ENCODE results near the gene IQGAP2. TPM values are rescaled to one million over a fixed set of nuclear protein-coding genes. Genes with fewer than 3 reads are reported as not detected.

Gene IQGAP2
- total RNA-seq, 1 experiment from 2014 or later: 0.59 TPM

DNA sequence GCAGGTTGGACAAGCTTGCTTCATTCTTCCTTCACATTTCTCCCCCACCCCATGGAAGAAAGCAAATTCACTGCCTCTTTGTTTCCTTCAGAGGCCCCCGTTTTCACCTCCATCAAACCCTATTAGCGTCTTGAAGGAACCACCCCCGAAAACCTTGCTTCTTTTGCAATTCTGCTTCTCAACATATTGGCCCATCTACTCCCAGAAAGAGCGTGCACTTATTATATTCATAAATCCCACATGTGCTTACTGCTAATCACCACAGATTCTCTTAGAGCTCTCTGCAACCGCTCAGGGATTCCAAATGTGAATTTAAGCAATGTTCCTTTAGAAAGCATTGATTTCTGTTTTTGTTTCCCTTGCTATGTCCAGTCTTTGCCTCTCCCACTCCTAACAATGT is 219.0 kb downstream of the IQGAP2 start:
- Histone ChIP-seq H3K27me3 (ENCODE audit: control insufficient read depth, insufficient read depth, low read length) (no peaks in the 10 kb centered on the region), H3K27ac (ENCODE audit: low read length) (no peak overlapping the region), H3K4me1 (ENCODE audit: control insufficient read depth, insufficient read depth, low read length) (peaks cover 6% of the 10 kb centered on the region), H3K36me3 (ENCODE audit: control insufficient read depth, insufficient read depth, low read length) (no peaks in the 10 kb centered on the region), H3K4me3 (ENCODE audit: low read depth in 2 of 2, low read length in 2 of 2) (peak overlapping the region in 1 of 2 experiments; percentile 18; a peak in 1 of 4 replicates), H3K9me3 (ENCODE audit: control insufficient read depth, insufficient read depth, low read depth, low read length) (no peaks in the 10 kb centered on the region)
- DNase-seq (ENCODE audit: low read depth, low spot score) (no peak), ATAC-seq (no peak)
- intact Hi-C loops (cut with micrococcal nuclease; ENCODE audit: unreplicated experiment) (no loop called here), in situ Hi-C loops (cut with HindIII; ENCODE audit: low pct_unique_long_range_greater_than_20kb, low sequenced_read_pairs) (no loop called here)
- no TSS peak for BruUV-seq (replicated peaks)
- TF ChIP-seq CTCF (IDR thresholded peaks at IDR 0.05): no peak
- TF ChIP-seq TCF7L2 (IDR thresholded peaks at IDR 0.05; ENCODE audit: low read depth, low read length): no peak
- TF ChIP-seq POLR2AphosphoS5 (IDR thresholded peaks at IDR 0.05; ENCODE audit: low read depth, low read length): no peak
- no peak for TF ChIP-seq REST (IDR thresholded peaks at IDR 0.05; ENCODE audit: insufficient read depth in 1 of 2, low read depth in 2 of 2, low read length in 1 of 2)
- no peak for TF ChIP-seq SIN3A (IDR thresholded peaks at IDR 0.05; ENCODE audit: borderline replicate concordance, insufficient read depth, low read depth, low read length)
- POLR2A ChIA-PET: no interaction called here
- CTCF ChIA-PET: no interaction called here

DNA sequence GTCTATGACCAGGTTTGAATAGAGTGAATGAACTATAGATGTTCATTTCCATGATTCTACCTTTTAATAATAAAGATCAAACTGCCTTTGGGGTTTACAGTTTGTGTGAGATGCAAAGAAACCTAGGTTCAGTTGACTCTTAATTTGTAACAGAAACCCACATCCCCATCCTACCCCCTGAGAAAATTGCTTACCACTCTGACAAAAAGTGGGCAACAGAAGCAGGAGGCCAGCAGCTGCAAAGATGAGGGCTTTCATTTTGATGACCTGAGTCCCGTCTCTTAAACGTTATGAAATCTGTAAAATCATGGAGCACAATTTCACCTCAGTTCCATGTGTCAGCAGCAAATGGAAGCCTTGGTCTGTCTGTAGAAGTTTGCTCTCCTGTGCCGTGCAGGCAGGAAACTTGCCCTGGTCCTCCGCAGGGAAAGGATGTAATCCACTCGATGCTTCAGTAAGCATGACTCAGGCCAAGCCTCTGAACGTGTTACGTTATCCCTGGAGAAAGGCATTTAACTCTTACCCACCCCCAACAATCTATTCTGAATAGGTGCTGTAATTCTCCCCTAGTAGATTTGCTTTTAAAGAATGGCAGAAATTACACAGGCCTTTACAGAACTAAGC is 220.0 kb downstream of the IQGAP2 start, which contains the start of gene F2RL2:
F2RL2 (minus strand) TSS at position 431 of the 624 bp plus-strand sequence; CDS start at position 258, 173 bp downstream.
- CTCF ChIA-PET: no interaction called here
- POLR2A ChIA-PET: no interaction called here

More for the DNA sequence above, 220.0 kb downstream of the IQGAP2 start, which contains the start of gene F2RL2:
- TF ChIP-seq SIN3A (IDR thresholded peaks at IDR 0.05; ENCODE audit: borderline replicate concordance, insufficient read depth, low read depth, low read length) (no peak), POLR2AphosphoS5 (IDR thresholded peaks at IDR 0.05; ENCODE audit: low read depth, low read length) (no peak), TCF7L2 (IDR thresholded peaks at IDR 0.05; ENCODE audit: low read depth, low read length) (no peak), REST (IDR thresholded peaks at IDR 0.05; ENCODE audit: insufficient read depth in 1 of 2, low read depth in 2 of 2, low read length in 1 of 2) (no peak), CTCF (IDR thresholded peaks at IDR 0.05) (no peak)
- Histone ChIP-seq H3K27me3 (ENCODE audit: control insufficient read depth, insufficient read depth, low read length) (no peaks in the 10 kb centered on the region), H3K36me3 (ENCODE audit: control insufficient read depth, insufficient read depth, low read length) (no peaks in the 10 kb centered on the region), H3K9me3 (ENCODE audit: control insufficient read depth, insufficient read depth, low read depth, low read length) (no peaks in the 10 kb centered on the region), H3K27ac (ENCODE audit: low read length) (0 out of 2 replicates have a peak within 1 kb of the TSS, but pooled peaks have one; percentile 26), H3K4me1 (ENCODE audit: control insufficient read depth, insufficient read depth, low read length) (peaks cover 6% of the 10 kb centered on the region), H3K4me3 (ENCODE audit: low read depth in 2 of 2, low read length in 2 of 2) (peak within 1 kb of the TSS; percentile 9 to 18; a peak in 2 of 4 replicates)
- no TSS peak for BruUV-seq (replicated peaks)
- peak; percentile 93 for ATAC-seq
- in situ Hi-C loops (cut with HindIII; ENCODE audit: low pct_unique_long_range_greater_than_20kb, low sequenced_read_pairs) (no loop called here), intact Hi-C loops (cut with micrococcal nuclease; ENCODE audit: unreplicated experiment) (no loop called here)
- no peak for DNase-seq (ENCODE audit: low read depth, low spot score)
